SIG-M5 (cell line): ENCODE measurements around the gene RNPEPL1.
A peak's percentile ranks its signal among the peaks of the same experiment; 100 is the strongest.
"Not testable (repeated sequence)": the region's sequence is repeated elsewhere in the genome, so short reads cannot be mapped to it uniquely, and the experiment has no call there.

Experiments used
- DNase-seq: peaks from one replicate; lab custom pipeline; 2025; lab: John Stamatoyannopoulos, UW

RNPEPL1 gene

GRCh38 chr2:240604939-240605716, 36.8 kb downstream of the RNPEPL1 start:
- no peak for DNase-seq

- no peak for DNase-seq
These were observed 37.8 kb downstream of the RNPEPL1 start for GRCh38 chr2:240605867-240606743.

GRCh38 chr2:240611601-240612210, 43.4 kb downstream of the RNPEPL1 start:
- no peak for DNase-seq

- no peak for DNase-seq
These were observed 45.5 kb downstream of the RNPEPL1 start for GRCh38 chr2:240613781-240614180.

- no peak for DNase-seq
These were observed 46.1 kb downstream of the RNPEPL1 start for GRCh38 chr2:240614391-240614790.

- DNase-seq, result no peak
These were observed 47.1 kb downstream of the RNPEPL1 start for GRCh38 chr2:240615396-240615795.

GRCh38 chr2:240615820-240616547, 47.7 kb downstream of the RNPEPL1 start:
- no peak for DNase-seq

GRCh38 chr2:240616860-240617666, 48.8 kb downstream of the RNPEPL1 start:
- DNase-seq, result not testable (repeated sequence)

GRCh38 chr2:240618776-240619175, 50.5 kb downstream of the RNPEPL1 start:
- DNase-seq, result no peak

GRCh38 chr2:240619506-240620148, 51.3 kb downstream of the RNPEPL1 start:
- no peak for DNase-seq

- no peak for DNase-seq
These were observed 52.0 kb downstream of the RNPEPL1 start for GRCh38 chr2:240620149-240620731.

GRCh38 chr2:240620859-240621258, 52.6 kb downstream of the RNPEPL1 start:
- no peak for DNase-seq

- no peak for DNase-seq
These were observed 53.8 kb downstream of the RNPEPL1 start for GRCh38 chr2:240622060-240622411.

GRCh38 chr2:240622531-240623235, 54.4 kb downstream of the RNPEPL1 start:
- no peak for DNase-seq

- DNase-seq, result no peak
These were observed 55.3 kb downstream of the RNPEPL1 start for GRCh38 chr2:240623531-240624010.

- no peak for DNase-seq
These were observed 56.0 kb downstream of the RNPEPL1 start for GRCh38 chr2:240624011-240624949.

GRCh38 chr2:240624950-240625621, 56.8 kb downstream of the RNPEPL1 start, which contains the start of gene GPR35:
Gene GPR35 (plus strand): TSS chr2:240625480. CDS start chr2:240629953, 4,473 bp downstream.
- DNase-seq, result peak; percentile 39
